NCI-H1436 (cell line): ENCODE measurements around the gene CFAP119.

Experiments used
- DNase-seq: peaks from one replicate; lab custom pipeline; 2025; lab: John Stamatoyannopoulos, UW

Gene CFAP119

DNA sequence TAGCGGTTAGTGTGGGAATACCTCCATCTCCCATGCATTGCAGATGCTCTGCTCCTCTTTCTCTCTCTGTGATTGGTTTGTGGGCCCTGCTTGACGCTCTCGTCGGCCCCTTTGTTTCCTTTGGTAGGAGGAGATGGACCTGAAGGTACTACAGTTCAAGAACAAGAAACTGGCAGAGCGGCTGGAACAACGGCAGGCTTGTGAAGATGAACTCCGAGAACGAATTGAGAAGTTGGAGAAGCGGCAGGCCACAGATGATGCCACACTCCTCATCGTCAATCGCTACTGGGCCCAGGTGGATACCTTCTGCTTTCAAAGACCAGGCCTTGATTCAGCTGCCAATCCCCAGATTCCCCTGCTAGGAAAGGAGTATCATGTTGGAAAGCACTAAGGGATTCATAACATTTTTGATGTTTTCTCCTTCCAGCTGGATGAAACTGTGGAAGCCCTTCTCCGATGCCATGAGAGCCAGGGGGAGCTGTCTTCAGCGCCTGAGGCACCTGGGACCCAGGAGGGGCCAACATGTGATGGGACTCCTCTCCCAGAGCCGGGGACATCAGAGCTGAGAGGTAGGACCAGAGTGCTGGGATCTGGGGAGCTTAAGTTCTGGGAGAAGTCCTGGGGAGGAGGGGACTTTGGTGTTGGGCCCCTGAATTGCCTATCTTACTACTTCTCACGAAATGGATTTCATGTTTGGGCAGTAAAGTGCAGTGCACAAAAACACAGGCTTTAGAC is 1.3 kb upstream of the CFAP119 start:
- DNase-seq = no peak

DNA sequence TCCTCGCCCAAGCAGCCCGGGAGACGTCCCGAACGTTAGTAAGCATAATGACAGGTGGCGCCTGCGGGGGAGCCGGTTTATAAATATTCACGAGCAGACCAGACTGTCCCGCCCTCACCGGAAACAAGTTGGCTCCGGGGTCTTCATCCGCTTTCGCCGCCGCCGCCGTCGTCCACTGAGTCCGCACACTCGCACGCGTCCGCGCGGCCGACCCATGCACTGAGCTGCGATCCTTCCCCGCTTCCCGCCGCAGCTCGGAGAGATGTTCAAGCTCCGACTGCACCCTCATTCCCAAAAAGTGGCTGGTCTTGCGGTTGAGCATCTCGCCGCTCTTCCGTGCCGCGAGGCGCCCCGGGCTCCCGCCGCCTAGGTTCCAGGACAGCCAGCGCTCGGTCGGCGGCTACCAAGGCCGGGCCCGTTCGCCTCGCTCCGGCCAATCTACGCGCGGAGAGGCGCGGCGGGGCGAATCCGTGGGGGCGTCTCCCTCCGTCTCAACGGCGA is 385 bp downstream of the CFAP119 start:
- no peak for DNase-seq

DNA sequence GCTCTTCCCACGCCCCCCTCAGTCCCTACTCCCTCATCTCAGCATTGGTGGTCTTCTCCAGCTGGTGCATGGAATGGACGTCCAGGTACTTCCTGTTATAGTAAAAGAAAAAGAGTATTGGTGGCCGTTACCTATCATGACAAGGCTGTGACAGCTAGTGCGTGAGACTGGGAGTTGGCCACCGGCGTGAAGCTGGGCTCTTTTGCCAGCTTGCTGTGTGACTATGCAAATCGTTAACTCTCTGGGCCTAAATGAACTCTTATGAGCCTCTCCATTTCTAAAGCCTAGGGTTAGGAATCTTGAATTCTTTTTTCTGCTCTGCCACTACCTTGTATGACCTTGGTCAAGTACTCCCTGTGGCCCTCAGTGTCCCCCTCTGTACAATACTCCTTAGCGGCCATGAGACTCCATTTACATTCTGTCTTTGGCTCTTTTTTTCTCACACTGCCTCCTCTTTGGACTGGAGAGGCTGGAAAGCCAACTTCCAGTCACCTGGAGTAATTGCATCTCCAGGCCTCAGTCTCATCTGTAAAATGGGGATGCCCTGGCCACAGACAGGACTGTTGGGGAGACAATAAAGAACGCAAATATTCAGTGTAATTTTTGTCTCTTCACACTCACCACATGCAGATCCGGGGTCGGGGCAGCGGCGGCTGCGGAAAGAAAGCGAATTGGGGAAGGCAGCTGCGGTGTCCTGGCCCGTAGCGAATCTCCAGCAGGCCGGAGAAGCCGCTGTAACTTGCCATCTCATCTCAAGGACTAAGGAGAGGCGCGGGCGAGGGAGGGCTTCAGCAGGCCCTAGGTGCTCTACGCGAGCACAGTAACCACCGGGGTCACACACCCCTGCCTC is 1.1 kb downstream of the CFAP119 start:
- DNase-seq = no peak

DNA sequence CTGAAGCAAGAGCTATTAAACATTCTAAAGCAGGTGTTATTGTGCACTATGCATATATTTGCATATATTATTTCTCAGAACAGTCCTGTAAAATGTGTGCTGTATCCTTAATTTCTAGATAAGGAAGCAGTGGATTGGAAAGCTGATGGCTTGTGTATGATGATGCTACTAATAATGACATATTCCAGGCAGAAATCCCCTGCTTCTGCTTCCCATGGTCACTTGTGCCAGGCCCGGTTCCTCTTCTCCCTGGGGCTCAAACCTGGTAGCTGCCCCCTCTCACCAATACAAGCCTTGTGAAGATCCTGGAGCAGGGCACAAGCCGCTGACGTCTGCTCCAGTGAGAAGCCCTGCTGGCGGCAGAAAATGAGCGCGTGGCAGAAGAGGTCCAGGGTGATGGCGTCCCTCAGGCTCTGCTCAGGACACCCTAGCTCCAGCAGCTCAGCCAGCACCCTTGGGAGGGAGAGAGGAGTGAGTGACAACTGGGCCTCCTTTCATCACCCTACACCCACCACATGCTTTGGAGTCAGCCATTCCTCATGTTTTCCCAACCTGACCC is 1.8 kb downstream of the CFAP119 start:
- no peak for DNase-seq

DNA sequence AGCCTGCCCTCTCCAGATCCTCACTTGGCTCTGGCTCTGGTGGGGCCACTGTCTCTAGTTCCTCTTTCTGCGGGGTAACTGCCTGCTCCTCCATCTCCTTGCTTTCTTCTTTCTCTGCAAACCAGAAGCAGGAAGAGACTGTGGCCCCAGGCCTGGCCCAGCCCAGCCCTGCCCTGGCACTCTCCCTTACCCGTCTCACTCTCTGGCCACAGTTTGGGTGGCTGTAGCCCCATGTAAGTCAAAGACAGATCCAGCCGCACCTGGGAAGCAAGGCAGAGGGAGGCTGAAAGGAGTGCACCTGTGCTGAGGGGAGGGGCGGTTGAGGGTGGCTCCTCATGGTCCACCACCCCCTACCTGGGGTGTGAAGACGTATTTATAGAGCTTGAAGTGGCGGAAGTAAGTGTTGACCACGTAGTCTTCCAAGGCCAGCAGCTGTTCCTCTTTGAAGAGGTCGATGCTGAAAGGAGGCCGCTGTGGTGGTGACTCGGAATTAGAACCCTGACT is 2.8 kb downstream of the CFAP119 start:
- no peak for DNase-seq

DNA sequence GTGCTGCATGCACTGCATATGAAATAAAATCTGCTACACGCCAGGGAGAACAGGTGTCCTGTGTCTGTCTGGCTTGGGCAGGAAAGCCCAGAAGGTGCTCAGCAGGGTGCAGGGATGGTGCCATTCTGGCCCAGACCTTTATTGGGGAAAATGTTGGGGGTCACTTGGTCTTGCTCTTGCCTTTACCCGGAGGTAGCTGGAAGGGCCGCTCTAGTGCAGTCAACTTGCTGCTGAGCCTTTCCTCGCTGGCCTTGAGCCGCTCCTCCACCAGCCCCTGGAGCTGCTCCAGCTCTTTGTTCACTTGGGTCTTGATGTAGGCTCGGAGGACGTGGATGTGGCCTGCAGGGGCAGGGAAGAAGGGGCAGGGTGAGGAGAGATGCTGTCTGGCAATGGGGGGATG is 4.5 kb downstream of the CFAP119 start:
- DNase-seq = no peak

DNA sequence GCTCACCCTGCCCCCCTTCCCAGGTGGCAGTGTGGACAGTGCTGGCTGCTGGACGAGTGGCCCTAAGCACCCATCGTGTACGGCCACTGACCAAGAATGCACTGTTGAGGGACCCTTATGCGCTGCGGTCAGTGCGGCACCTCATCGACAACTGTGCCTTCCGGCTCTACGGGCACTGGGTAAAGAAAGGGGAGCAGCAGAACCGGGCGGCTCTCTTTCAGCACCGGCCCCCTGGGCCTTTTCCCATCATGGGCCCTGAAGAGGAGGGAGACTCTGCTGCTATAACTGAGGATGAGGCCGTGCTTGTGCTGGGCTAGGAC is 5.1 kb downstream of the CFAP119 start:
- no peak for DNase-seq

DNA sequence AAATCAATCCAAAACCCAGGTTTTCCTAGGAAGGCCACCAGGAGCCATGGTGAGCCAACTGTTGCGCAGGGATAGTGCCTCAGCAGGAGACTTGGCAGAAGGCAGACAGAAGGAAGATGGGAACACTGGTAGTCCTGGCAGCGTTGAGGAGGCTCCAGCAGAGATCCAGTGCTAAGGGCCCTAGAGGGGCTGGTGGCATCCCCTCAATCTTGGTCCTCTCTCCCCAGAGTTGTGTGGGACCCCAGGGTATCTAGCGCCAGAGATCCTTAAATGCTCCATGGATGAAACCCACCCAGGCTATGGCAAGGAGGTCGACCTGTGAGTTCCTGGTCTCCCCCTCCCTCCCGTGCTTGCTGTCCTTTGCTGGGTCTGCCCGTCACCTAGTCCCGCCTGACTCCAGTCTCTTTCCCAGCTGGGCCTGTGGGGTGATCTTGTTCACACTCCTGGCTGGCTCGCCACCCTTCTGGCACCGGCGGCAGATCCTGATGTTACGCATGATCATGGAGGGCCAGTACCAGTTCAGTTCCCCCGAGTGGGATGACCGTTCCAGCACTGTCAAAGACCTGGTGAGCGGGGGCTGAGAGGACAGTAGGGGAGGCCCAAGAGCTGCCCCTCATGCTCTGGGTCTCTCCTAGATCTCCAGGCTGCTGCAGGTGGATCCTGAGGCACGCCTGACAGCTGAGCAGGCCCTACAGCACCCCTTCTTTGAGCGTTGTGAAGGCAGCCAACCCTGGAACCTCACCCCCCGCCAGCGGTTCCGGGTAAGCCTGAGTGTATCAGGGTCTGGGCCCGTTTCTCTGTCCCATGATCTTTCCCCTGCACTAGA is 5.7 kb downstream of the CFAP119 start:
- no peak for DNase-seq

DNA sequence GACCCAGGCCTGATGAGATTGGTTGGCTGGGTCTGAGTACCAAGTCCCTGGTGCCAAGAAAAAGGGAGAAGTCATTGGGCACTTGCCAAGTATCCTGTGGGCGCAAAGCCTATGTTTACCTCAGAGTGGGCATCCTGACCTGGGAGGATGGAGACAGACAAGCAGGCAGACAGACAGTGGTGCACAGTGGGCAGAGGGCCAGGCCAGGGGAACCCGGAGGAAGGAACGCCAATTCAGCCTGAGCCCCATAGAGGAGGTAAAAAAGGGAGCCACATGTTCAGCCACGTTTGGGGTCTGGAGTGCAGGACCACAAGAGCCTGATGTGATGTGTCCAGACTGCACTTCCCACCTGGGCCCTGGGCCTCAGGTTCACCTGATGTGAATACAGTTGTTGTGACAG is 8.3 kb downstream of the CFAP119 start:
- DNase-seq = no peak

DNA sequence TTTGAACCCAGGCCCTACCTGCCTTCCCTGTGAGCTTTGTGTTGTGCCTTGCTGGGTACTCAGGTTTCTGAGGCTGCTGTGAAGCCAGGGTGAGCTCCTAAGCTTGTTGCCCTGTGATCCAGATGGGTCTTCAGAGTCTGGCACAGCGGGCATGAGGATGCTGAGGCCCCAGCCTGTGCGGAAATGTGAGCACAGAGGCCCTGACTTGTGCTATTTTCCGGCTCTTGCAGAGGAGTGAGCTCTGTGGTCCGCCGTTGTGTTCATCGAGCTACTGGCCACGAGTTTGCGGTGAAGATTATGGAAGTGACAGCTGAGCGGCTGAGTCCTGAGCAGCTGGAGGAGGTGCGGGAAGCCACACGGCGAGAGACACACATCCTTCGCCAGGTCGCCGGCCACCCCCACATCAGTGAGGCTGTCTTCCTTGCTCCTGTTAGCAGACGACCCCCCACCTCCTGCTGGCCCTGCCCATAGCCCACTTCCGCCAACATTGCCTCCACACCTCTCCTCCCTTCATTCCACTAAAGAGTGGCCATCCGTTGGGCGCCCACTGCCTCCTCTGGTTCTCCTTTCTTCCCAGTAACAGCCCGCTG is 10.9 kb downstream of the CFAP119 start:
- no peak for DNase-seq

DNA sequence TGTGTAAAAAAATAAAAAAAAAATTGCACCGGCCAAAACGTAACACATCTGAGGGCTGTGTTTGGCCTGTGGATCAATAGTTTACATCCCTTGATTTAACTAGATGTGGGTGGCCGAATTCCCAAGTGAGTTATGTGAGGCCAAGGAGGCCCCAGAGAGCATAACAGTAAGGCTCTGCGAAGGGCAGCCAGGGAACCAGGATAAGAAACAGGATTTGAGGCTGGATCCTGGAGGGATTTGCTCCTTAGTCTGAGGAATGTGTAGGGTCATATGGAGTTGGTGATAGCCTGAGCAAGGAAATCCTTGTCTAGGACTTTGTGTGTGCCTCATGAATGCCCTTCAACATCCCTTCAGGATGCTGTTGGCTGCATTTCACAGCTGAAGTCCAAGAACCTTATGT is 11.7 kb downstream of the CFAP119 start:
- DNase-seq = no peak

DNA sequence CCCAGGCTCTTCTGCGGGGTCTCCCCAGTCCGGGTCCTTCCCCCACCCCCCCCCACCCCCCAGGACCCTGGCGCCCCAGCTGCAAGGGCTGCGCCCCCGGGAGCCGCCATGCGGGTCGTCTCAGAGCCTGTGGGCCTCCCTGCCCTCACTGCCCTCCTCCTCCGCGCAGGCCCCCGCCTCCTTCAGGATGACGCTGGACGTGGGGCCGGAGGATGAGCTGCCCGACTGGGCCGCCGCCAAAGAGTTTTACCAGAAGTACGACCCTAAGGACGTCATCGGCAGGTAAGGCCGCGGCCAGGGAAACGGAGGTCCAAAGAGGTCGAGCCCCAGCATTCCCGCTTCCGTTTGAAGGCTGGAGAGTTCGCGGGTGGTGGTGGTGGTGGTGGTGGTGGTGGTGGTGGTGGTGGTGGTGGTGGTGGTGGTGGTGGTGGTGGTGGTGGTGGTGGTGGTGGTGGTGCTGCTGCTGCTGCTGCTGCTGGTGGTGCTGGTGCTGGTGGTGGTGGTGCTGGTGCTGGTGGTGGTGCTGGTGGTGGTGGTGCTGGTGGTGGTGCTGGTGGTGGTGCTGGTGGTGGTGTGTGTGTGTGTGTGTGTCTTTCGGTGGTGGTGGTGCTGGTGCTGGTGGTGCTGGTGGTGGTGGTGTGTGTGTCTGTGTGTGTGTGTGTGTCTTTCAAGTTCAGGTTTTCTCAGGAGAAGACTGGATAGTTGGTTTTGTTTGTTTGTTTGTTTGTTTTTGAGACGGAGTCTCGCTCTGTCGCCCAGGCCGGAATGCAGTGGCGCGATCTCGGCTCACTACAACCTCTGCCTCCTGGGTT is 13.0 kb downstream of the CFAP119 start:
- DNase-seq = no peak

DNA sequence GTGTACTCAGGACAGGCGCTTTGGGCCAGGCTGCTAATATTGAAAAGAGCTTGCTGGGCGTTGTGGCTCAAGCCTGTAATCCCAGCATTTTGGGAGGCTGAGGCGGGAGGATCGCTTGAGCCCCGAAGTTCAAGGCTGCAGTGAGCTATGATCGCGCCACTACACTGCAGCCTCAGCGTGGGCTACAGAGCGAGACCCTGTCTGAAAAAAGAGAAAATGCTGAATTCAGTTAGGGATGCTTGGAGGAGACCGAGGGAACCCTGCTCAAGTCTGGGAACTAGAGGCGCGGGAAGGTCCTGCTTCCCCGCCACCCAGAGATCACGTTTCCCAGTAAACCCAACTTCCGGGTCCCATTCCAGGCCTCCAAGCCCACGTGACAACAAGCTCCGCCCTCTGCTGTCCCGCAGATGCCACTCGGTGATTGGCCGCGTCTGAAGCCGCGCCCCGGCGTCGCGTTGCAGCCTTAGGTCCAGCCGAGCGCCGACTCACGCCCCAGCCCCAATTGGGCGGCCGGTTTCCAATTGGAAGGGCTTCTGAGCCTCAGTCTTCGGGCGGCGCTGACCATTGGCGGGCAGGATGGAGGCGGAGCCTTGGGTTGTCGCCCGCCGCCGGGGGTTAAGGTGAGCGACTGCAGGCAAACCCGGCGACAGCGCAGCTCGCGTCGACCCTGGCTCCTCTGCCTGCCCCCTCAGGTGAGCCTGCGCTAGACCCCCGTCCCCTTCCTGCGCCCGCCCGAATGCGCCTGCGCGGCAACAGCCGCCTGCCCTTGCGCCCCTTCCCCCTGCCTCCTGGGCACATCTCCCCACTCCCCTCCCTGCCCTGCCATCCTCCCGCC is 13.8 kb downstream of the CFAP119 start, which contains the start of gene PHKG2:
PHKG2 (plus strand) TSS at position 627 of the 835 bp plus-strand sequence. CDS start 396 bp downstream, outside the sequence.
- DNase-seq = peak; percentile 98

DNA sequence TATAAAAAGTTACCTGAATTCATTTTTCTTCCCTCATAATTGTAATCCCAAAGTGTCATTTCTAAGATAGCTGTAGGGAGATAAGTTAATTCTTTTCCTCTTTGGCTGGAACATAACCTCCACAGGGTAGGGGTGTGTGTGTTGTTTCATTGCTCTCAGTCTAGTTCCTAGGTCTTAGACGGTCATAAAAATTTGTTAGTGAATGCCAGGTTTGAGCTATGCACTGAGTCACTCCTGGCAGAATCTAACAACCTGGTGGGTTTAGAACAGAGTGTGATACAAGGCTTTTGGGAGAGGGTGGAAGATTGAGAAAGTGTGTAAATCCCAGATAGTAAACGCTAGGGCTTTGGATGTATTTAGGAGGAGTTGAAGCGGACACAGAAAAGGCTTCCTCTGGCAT is 14.5 kb downstream of the CFAP119 start:
- DNase-seq = no peak

DNA sequence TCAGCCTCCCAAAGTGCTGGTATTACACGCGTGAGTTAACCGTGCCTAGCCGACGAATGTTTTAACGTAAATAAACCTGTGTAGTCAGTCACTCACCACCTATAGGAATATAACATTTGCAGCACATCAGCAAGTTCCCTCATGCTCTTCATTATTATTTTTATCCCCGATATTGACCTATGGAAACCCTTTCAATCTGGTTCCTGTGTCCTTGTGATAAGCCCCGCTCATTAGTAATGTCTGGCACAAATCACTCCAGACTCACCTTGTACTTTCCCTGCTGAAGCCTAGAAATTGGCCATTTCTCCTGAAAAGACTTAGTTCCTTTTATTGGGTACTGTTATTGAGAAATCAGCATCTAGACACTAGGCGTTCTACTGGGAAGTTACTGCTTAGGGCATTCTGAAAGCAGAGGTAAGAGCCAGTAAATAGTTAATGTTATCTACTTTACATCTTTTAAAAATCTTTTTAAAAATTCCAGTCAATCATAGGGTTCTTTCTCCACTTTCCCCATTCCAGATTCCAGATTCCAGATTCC is 15.2 kb downstream of the CFAP119 start:
- DNase-seq = no peak

DNA sequence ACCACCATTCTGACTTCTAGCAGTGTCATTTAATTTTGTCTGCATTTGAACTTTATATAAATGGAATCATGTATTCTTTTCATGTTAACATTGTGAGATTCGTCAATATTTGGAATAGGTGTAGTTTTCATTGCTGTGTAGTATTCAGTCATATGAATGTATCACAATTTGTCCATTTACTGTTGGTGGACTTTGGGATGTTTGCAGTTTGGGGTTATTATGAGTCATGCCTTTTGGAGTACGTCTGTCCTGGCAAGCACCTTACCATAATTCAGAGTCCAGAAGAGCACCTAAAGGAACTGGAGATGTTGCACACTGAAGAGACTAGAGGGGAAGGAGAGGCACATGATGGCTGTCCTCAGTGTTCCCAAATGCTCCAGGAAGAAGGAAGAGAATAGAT is 16.8 kb downstream of the CFAP119 start:
- DNase-seq = no peak

DNA sequence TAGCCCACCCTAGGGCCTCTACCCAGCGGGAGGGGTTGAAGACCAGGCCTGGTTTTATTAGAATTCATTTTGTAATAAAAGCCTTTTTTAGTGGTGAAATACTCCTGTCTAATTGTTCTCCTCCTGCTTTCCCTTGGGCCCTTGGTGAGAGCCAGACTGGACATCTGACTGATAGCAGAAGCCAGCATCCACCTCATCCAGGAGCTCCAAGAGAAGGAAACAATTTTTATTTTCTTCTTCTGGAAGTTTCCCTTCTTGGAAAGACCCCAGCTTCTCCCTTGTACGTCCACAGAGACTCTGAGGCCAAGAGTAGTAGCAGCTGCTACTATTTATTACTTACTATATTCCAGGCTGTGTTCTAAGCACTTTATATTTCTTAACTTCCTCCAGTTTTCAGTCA is 17.7 kb downstream of the CFAP119 start:
- no peak for DNase-seq

DNA sequence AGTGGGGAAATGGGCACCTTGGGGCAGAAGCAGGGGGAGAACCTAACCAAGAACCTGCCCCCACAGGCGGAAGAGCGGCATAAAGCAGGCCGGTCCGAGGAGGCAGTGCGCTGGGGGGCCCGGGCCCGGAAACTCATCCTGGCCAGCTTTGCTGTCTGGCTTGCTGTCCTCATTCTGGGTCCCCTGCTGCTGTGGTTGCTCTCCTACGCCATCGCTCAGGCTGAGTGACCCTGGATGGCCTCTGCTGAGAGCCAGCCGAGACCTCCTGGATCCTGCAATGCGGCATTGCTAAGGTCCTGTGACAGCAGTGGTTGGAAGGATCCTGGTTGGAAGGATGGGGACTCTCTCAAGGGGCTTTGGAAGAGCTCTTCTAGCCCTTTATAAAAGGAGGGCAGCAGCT is 18.1 kb downstream of the CFAP119 start:
- no peak for DNase-seq

DNA sequence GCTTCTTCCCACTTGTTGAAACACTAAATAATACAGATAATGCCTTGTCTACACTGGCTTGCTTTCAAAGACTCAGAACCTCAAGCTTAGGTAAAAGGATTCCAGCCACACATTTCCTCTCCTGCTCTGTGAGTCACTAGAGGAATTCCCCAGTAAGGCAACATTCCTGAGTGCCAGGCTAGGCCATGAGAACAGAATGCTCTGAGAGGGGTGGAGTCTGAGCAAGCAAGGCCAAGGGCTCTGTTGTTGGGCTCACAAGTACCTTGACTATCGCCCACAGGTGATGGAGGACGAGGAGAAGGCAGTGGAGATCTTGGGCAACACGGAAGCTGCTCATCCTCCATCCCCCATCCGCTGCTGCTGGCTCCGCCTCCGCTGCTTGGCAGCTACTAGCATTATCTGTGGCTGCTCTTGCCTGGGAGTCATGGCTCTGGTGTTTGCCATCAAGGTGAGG is 20.4 kb downstream of the CFAP119 start:
- no peak for DNase-seq
